ENCODE measurements around the gene STXBP6.

- TF ChIP-seq CTCF (IDR thresholded peaks at IDR 0.05) = no peak
- no peak for TF ChIP-seq POLR2AphosphoS5 (IDR thresholded peaks at IDR 0.05)
- no peak for TF ChIP-seq POLR2A (IDR thresholded peaks at IDR 0.05)
- TF ChIP-seq EP300 (IDR thresholded peaks at IDR 0.05; ENCODE audit: low read depth) = no peak
Measured at GRCh38 chr14:24911324-24912109, 138.4 kb downstream of the STXBP6 start.
